Measurements from ENCODE around the gene SLC16A1.

Gene SLC16A1

DNA sequence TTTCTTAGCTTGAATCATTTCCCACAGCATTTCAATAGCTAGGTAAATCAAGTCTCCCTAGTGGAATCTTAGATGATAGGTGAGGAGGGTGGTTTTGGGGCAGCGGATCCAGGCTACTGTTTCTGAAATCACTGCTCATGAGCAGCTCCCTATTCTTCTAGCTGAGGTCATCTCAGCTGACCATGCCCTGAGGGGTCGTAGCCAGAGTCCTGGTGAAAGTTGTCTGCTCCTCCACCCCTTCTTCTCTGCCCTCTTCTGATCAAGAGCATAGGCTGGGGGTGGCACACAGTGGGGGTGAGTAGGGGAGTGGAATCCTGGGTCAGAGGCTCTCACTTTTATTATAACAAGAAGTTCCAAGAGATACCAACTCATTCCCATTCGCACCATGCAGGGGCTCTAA lies 76.2 kb downstream of the SLC16A1 start:
- DNase-seq: no peak

DNA sequence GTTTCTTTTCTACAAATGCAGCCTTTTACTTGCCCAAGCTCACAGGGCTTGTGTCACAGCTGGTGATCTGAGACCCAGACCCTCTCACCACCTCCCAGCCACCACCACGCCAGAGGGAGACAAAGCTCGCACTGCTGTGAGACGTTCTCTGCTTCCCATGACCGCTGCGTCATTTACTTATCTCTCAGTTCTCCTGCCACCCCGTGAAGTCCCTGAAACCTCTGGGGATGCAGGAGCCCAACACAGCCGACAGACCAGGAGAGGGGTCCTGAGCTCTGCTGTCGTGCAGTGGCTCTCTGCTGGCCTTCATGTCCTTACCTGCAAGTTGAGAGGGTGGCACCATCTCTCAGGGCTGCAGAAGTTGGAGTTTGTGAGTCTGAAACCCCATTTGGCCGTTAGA lies 77.7 kb downstream of the SLC16A1 start:
- DNase-seq: no peak

DNA sequence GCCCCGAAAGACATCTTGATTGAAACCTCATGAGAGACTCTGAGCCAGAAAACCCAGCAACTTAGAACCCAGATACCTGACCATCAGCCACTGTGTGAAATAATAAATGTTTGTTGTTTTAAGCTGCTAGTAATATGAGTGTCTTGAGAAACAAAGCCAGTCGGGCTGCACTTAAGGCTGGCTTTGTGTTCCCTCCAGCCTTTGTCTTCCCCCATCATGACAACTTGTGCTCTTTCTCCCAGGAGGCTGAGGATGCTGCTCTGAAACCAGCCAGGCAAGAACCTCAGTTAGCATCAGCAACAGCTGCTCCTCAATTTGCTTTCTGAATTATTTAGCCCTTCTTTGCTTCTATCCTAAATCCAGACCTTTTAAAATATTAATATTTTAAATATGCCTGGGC lies 78.2 kb downstream of the SLC16A1 start:
- no peak for DNase-seq

DNA sequence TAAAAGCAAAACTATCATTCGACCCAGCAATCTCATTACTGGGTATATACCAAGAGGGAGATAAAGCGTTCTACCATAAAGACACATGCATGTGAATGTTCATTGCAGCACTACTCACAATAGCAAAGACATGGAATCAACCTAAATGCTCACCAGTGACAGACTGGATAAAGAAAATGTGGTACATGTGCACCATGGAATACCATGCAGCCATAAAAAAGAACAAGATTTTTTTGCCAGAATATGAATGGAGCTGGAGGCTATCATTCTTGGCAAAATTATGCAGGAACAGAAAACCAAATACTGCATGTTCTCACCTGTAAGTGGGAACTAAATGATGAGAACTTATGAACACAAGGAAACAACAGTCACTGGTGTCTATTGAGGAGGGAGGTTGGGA lies 79.7 kb downstream of the SLC16A1 start:
- no peak for DNase-seq

DNA sequence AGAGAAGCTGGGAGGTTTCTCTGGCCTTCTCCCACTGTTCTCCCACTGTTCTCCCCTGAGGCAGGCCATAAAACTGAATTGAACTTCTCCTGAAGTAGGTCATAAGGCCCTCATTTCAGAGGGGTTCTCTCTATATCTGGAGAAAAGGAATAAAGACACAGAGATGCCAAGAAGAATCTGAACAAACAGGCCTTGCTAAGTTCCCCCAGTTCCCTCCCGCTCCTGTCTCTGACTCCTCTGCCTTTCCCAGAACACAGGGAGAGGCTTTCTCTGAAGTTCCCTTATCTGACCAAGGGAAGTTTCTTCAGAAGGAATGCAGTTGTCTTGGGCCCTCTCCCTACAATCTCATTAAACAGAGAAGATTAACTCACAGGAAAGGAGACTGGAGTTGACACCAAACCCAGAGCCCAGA lies 83.4 kb downstream of the SLC16A1 start:
- no peak for DNase-seq

DNA sequence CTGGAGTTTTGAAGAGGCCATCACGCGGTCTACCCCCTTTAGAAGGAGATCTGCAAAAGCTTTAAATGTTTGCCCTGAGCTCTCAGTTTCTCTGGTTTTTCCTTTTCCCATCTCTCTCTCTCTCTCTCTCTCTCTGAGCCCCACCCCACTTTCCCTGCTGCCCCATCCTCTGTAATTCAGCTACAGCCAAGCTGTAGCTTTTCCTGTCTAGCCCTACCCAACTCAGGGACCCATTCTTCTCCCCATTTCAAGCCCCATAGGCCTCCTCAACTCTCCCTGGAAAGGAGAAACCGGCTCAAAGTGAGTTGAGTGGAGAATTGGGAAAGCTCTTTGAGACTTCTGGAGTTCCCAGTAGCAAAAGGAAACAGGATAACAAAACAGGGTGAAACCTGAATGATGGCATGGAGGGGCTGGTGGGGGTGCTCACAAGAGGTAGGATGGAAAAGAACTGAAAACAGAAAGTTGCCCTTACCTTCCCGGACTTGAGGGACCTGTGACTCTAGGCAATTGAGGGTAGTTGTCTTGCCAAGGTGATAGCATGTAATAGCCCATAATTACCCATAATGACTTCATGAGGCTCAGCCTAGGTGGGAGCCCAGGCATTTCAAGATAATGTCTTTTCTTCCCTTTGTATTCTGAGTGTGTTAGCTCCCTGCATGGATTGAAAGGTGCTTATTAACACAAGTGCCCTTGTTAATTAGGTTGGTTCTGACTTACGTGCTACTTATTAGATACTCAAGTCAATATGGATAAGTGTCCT lies 84.9 kb downstream of the SLC16A1 start:
- no peak for DNase-seq

DNA sequence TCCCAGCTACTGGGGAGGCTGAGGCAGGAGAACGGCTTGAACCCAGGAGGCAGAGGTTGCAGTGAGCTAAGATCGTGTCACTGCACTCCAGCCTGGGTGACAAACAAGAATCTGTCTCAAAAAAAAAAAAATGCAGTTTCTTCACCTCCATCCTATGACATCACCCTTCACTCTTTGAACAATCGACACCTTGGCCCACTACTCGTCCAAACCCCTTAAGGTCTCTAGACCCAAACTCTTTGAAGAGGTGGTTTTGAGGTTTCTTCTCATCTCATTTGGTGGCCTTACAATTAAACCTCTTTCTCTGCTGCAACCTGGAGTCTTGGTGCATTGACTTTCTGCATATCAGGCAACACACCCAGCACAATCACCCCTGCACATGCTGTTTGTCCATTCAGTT lies 86.1 kb downstream of the SLC16A1 start:
- no peak for DNase-seq

DNA sequence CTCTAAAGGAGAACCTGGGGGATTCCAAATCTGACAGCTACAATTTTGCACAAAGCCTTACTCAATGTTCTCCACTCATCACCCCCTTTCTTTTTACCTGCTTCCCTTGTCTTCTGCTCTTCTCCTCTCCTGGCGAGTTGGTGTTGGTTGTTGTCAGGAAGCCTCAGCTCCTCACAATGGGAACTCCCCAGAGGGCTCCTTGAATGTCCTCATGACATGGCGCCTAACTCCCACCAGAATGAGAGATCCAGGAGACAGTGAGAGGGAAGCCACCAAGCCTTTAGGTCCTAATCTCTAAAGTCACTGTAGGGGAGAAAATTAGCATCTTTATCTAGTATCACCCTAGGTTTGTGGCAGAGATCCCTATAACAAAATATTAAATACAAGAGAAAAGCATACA lies 87.8 kb downstream of the SLC16A1 start:
- DNase-seq: no peak

DNA sequence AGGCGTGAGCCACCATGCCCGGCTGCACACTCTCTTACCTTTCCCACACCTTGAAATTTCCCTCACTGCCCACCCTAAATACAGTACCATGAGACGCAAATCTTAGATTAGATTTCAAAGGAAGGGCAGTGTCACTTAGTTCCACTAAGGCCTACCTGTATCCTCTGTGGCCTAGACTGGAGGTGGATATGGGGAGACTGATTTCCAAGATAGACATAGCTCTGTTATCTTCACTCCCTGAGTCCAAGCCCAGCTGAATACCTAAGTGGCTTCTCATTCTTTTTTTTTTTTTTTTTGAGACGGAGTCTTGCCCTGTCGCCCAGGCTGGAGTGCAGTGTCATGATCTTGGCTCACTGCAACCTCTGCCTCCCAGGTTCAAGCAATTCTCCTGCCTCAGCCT lies 89.0 kb downstream of the SLC16A1 start:
- DNase-seq: no peak

DNA sequence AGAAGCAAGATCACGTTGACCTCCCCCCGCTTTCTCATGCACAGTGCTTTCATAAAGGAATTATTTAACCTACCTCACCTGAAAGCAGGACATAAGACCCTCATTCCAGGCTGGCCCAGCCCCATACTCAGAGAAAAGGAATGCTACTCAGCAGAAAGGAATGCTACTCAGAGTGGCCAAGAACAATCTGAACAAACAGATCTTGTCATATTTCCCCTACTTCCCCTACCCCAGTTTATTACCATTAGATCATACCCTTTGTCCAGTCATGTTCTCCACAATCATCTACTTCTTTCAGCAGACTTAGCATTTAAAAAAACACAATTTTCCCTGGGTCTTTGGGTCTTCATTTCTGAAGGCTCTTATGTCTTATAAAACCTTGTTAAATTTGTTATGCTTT lies 89.8 kb downstream of the SLC16A1 start:
- DNase-seq: no peak

DNA sequence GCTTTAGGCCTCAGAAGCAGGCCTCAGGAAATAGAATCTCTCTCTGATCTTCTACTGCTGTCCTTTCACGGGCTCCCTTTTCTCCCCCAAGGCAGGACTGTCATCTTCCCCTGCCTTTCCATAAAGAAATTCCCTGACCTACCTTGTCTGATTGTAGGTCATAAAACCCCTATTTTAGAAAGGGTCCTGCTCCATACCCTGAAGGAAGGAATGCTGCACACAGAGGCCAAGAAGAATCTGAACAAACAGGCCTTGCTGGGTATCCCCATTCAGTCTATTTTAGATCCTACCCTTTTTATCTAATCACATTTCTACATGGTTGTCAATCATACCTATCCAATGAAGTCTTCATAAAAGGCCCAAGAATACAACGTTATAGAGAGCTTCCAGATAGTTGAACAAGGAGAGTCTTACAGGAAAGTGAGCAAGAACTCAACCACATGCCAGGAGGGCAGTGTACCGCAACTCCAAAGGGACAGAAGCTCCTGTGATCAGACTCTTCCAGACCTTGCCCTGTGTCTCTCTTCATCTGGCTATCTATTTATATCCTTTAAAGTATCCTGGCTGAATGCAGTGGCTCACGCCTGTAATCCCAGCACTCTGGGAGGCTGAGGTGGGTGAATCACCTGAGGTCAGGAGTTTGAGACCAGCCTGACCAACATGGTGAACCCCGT lies 93.1 kb downstream of the SLC16A1 start:
- DNase-seq: no peak
